Neutrophil (primary cell): Measurements from ENCODE around the gene PFKFB3.
A peak's percentile ranks its signal among the peaks of the same experiment; 100 is the strongest.

Experiments used
- H3K27ac ChIP-seq: fragments of 200-600 bp; sonication (generic); 2 replicates; pipeline ENCODE4 v1.5.1; 2016; ENCODE audit warnings: mild to moderate bottlenecking, moderate library complexity
- H3K27me3 ChIP-seq: fragments of 200-600 bp; sonication (generic); 2 replicates; pipeline ENCODE4 v1.6.0; 2016; ENCODE audit warnings: mild to moderate bottlenecking
- H3K36me3 ChIP-seq: fragments of 200-600 bp; sonication (generic); 2 replicates; pipeline ENCODE4 v1.5.1; 2017
- H3K4me1 ChIP-seq, 2 experiments: fragments of 200-600 bp in 1 of 2; sonication (generic) in 1 of 2; 1 replicate in 1 of 2; 2 replicates in 1 of 2; pipeline versions ENCODE4 v1.5.1 to v1.6.1; 2013 to 2016; ENCODE audit warnings: low read depth in 1 of 2, low read length in 1 of 2, mild to moderate bottlenecking in 1 of 2, moderate library complexity in 1 of 2; ENCODE audit not compliant: control insufficient read depth in 1 of 2, insufficient read depth in 1 of 2
- H3K4me3 ChIP-seq, 2 experiments: fragments of 200-600 bp in 1 of 2; sonication (generic) in 1 of 2; 1 replicate in 1 of 2; 2 replicates in 1 of 2; pipeline ENCODE4 v1.5.1; 2013 to 2016; ENCODE audit warnings: low read depth in 1 of 2, low read length in 1 of 2, mild to moderate bottlenecking in 1 of 2, moderate library complexity in 1 of 2
- H3K9me3 ChIP-seq: fragments of 200-600 bp; sonication (generic); 2 replicates; pipeline ENCODE4 v1.5.1; 2016
- CTCF ChIP-seq: fragments of 200-600 bp; sonication (generic); IDR thresholded peaks from 2 replicates; pipeline ENCODE4 v1.5.1; 2016; ENCODE audit warnings: antibody characterized with exemption

The PFKFB3 gene

GRCh38 chr10:6200440-6200733, 2.3 kb upstream of the PFKFB3 start:
- TF ChIP-seq CTCF, result no peak
- Histone ChIP-seq H3K4me3 (peak overlapping the region; percentile 95 to 100), H3K27ac (peak overlapping the region; percentile 95), H3K36me3 (no peaks in the 10 kb centered on the region), H3K4me1 (peaks cover 79 to 88% of the 10 kb centered on the region in 2 experiments), H3K9me3 (no peaks in the 10 kb centered on the region), H3K27me3 (no peaks in the 10 kb centered on the region)

GRCh38 chr10:6200734-6201515, 1.8 kb upstream of the PFKFB3 start:
- Histone ChIP-seq H3K4me3 (peak overlapping the region; percentile 95 to 100), H3K4me1 (peaks cover 76 to 87% of the 10 kb centered on the region in 2 experiments), H3K36me3 (no peaks in the 10 kb centered on the region), H3K27me3 (no peaks in the 10 kb centered on the region), H3K27ac (peak overlapping the region; percentile 95), H3K9me3 (no peaks in the 10 kb centered on the region)
- TF ChIP-seq CTCF, result no peak

- no peaks in the 10 kb centered on the region for H3K9me3 ChIP-seq
- H3K36me3 ChIP-seq, result no peaks in the 10 kb centered on the region
- peak overlapping the region; percentile 95 for H3K27ac ChIP-seq
- H3K4me1 ChIP-seq, result peaks cover 70 to 83% of the 10 kb centered on the region in 2 experiments
- TF ChIP-seq CTCF, result peak; percentile 23
- peak overlapping the region; percentile 95 to 100 for H3K4me3 ChIP-seq
- no peaks in the 10 kb centered on the region for H3K27me3 ChIP-seq
Measured at GRCh38 chr10:6201516-6201975, 1.2 kb upstream of the PFKFB3 start.

- Histone ChIP-seq H3K9me3 (no peaks in the 10 kb centered on the region), H3K27me3 (no peaks in the 10 kb centered on the region), H3K36me3 (no peaks in the 10 kb centered on the region), H3K4me3 (peak overlapping the region; percentile 95 to 100), H3K4me1 (peaks cover 65 to 80% of the 10 kb centered on the region in 2 experiments), H3K27ac (peak overlapping the region; percentile 95)
- no peak for TF ChIP-seq CTCF
Measured at GRCh38 chr10:6202098-6202683, 541 bp upstream of the PFKFB3 start.

- Histone ChIP-seq H3K27ac (peak overlapping the region; percentile 95), H3K4me3 (peak overlapping the region; percentile 95 to 100), H3K4me1 (peaks cover 65 to 80% of the 10 kb centered on the region in 2 experiments), H3K27me3 (no peaks in the 10 kb centered on the region), H3K9me3 (no peaks in the 10 kb centered on the region), H3K36me3 (no peaks in the 10 kb centered on the region)
- peak; percentile 48 for TF ChIP-seq CTCF
Measured at GRCh38 chr10:6203331-6204062, 765 bp downstream of the PFKFB3 start.
